Upper lobe of left lung (tissue), 6 donors: ENCODE results near the gene HOXC5. TPM values are rescaled to one million over a fixed set of nuclear protein-coding genes. Genes with fewer than 3 reads are reported as not detected.

Experiments used
- ATAC-seq, 2 donors: fragments of 200-7000 bp; cut with Tn5 transposase; one replicate each; pipeline ENCODE4 v1.9.1; 2022; ENCODE audit warnings: mild to moderate bottlenecking in 2 of 2, moderate library complexity in 2 of 2; ENCODE audit not compliant: low FRiP score in 2 of 2
- DNase-seq, 2 donors: peaks; one replicate each; pipeline ENCODE4 v3.0.0-alpha.2; 2019 to 2020
- H3K27ac ChIP-seq, 4 donors: fragments of 200-600 bp; sonication (generic); one replicate each; pipeline ENCODE4 v1.5.1; 2016 to 2019
- H3K27me3 ChIP-seq, 4 donors: fragments of 200-600 bp; sonication (generic); one replicate each; pipeline ENCODE4 v1.5.1; 2017 to 2019
- H3K36me3 ChIP-seq, 4 donors: fragments of 200-600 bp; sonication (generic); one replicate each; pipeline ENCODE4 v1.5.1; 2016 to 2019
- H3K4me1 ChIP-seq, 4 donors: fragments of 200-600 bp; sonication (generic); one replicate each; pipeline ENCODE4 v1.5.1; 2018 to 2019
- H3K4me3 ChIP-seq, 4 donors: fragments of 200-600 bp; sonication (generic); one replicate each; pipeline ENCODE4 v1.5.1; 2017 to 2019; ENCODE audit warnings: mild to moderate bottlenecking in 2 of 4, moderate library complexity in 1 of 4
- H3K9me3 ChIP-seq, 4 donors: fragments of 200-600 bp; sonication (generic); one replicate each; pipeline ENCODE4 v1.5.1; 2018 to 2019
- EP300 ChIP-seq, 4 donors: sonication (generic); formaldehyde crosslinking; IDR thresholded peaks; one replicate each; pipeline ENCODE4 v1.5.1; 2017; ENCODE audit warnings: antibody characterized with exemption in 4 of 4, control low read depth in 2 of 4
- POLR2A ChIP-seq, 4 donors: fragments of 450-650 bp; IDR thresholded peaks; one replicate each; pipeline ENCODE4 v1.5.1; 2016 to 2017; ENCODE audit warnings: antibody characterized with exemption in 4 of 4, mild to moderate bottlenecking in 2 of 4
- POLR2AphosphoS5 ChIP-seq, 2 donors: sonication (generic); formaldehyde crosslinking; IDR thresholded peaks; one replicate each; pipeline ENCODE4 v1.5.1; 2017; ENCODE audit warnings: antibody characterized with exemption in 2 of 2
- WGBS, 2 donors: methylation state at CpG; one replicate each; pipeline ENCODE4 v1.1.5; 2017 to 2018; 5-methylcytosine and 5-hydroxymethylcytosine counted together
- total RNA-seq, 6 donors: library from RNA; depleted of rRNA in 4 of 6; stranded (reverse); fragments of >200 nt in 4 of 6; gene quantifications; one replicate each; pipeline versions ENCODE4 v1.1.0 to v1.2.1, GENCODE V29; 2016 to 2021
- TF ChIP-seq, protein P1 (sequence below), 6 experiments: fragments of 450-650 bp in 4 of 6; fragments of 200-600 bp in 2 of 6; sonication (generic) in 2 of 6; IDR thresholded peaks; one replicate each; pipeline ENCODE4 v1.5.1; 2016 to 2019; ENCODE audit warnings: antibody characterized with exemption in 6 of 6
- donor health status: DM: no; HTN: no; CAD: no; lungs with moderate emphysema.
- donor health status: DM: no; HTN: yes; CAD: no; lungs with severe emphysema.

The HOXC5 gene
- total RNA-seq, 6 donors from 2014 or later, result 0.11 to 0.22 (median 0.17) TPM; not detected in 3

DNA sequence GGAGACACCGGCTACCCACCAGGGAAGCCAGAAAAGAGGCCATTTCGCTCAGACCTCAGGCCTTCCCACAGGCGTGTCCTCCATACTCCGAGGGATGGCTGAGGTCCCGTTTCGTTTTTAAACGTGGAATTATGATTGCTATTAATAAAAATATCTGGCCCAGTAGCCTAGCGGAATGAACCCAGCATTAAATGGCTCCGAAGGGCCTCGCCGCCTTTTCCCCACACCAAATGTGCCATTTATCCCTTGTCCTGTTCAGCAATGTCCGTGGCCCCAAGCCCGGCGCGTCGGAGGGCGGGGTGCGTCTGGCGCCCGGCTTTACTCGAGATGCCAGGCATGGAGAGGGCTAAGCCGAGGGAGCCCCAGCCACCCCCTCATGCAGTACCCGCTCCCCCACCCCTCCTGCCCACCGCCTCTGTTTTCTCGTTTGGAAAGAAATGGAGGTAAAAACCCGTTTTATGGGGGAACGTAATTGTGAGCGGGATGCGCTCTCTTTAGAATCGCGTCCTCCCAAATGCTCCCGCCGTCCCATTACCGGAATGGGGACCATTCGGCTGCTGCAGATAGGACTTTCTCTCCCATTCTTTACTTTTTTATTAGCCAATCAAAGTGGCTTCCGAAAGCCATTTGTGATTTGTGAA lies 18.4 kb upstream of the HOXC5 start:
- H3K4me1 ChIP-seq, result peaks cover 27 to 37% (median 32%) of the 10 kb centered on the region in 4 donors
- peaks cover 1 to 92% (median 48%) of the 10 kb centered on the region in 4 donors for H3K27me3 ChIP-seq
- ATAC-seq, result no peak
- no peaks in the 10 kb centered on the region for H3K9me3 ChIP-seq
- 8 to 10% methylated on average over 35 to 36 of the region's 36 CpGs for WGBS, 2 donors
- TF ChIP-seq POLR2A (IDR thresholded peaks at IDR 0.05) (no peak), EP300 (IDR thresholded peaks at IDR 0.05) (no peak), POLR2AphosphoS5 (IDR thresholded peaks at IDR 0.05) (no peak)
- TF ChIP-seq, protein P1, sequence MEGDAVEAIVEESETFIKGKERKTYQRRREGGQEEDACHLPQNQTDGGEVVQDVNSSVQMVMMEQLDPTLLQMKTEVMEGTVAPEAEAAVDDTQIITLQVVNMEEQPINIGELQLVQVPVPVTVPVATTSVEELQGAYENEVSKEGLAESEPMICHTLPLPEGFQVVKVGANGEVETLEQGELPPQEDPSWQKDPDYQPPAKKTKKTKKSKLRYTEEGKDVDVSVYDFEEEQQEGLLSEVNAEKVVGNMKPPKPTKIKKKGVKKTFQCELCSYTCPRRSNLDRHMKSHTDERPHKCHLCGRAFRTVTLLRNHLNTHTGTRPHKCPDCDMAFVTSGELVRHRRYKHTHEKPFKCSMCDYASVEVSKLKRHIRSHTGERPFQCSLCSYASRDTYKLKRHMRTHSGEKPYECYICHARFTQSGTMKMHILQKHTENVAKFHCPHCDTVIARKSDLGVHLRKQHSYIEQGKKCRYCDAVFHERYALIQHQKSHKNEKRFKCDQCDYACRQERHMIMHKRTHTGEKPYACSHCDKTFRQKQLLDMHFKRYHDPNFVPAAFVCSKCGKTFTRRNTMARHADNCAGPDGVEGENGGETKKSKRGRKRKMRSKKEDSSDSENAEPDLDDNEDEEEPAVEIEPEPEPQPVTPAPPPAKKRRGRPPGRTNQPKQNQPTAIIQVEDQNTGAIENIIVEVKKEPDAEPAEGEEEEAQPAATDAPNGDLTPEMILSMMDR (IDR thresholded peaks at IDR 0.05), result no peak
- no peak overlapping the region for H3K27ac ChIP-seq
- no peaks in the 10 kb centered on the region for H3K36me3 ChIP-seq
- H3K4me3 ChIP-seq, result peak overlapping the region in 1 of 4 donors; percentile 1
- DNase-seq, result peak in 1 of 2 donors; percentile 58

DNA sequence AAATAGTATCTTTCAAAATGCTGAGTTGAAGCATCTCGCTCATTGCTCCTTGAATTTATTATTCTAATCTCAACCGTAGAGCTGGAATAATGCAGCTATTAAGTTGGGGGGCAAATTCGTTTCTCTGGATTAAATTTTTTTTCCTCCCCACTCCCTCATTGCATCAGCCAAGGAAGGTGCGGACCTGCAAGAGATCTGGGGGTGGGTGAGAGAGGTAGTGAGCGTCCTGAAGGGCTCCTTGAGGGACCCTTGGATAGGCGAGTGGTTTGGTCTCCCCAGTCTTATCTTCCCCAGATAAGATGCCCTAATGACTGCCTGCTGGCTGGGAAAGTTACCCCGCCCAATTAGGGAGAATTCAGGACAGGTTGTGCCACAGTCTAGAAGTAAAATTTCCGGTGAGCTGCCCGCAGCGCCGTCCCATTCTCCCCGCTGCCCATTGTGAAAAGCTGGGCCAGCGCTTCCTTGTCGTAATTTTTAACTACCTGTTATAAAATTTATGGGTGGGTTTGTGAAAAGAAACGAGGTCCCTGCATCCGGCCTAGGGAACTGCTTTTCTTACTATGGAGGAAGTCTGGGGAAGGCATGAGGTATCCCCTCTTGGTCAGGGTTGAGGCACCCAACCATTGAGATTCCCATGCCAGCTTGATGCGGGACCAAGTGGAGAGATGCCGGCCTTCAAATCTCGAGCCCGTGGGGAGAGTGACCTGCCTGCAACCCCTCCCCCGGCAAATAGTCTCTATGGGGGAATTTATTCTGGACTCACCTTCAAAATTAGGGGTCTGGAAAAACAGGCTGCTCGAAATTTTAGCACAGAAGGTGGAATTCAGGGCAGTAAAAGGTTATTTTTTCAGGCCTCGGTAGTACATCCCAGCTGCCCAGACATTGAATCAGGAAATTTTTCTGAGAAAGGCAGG lies 17.6 kb upstream of the HOXC5 start:
- Histone ChIP-seq H3K9me3 (no peaks in the 10 kb centered on the region), H3K4me1 (peaks cover 30 to 36% (median 34%) of the 10 kb centered on the region in 4 donors), H3K27ac (no peak overlapping the region), H3K27me3 (peaks cover 1 to 91% (median 46%) of the 10 kb centered on the region in 4 donors), H3K36me3 (no peaks in the 10 kb centered on the region), H3K4me3 (no peak overlapping the region)
- TF ChIP-seq, protein P1 (IDR thresholded peaks at IDR 0.05), result no peak
- TF ChIP-seq EP300 (IDR thresholded peaks at IDR 0.05) (no peak), POLR2AphosphoS5 (IDR thresholded peaks at IDR 0.05) (no peak), POLR2A (IDR thresholded peaks at IDR 0.05) (no peak)
- ATAC-seq, result no peak
- WGBS, 2 donors, result 11 to 19% methylated on average over 18 to 23 of the region's 23 CpGs
- no peak for DNase-seq

DNA sequence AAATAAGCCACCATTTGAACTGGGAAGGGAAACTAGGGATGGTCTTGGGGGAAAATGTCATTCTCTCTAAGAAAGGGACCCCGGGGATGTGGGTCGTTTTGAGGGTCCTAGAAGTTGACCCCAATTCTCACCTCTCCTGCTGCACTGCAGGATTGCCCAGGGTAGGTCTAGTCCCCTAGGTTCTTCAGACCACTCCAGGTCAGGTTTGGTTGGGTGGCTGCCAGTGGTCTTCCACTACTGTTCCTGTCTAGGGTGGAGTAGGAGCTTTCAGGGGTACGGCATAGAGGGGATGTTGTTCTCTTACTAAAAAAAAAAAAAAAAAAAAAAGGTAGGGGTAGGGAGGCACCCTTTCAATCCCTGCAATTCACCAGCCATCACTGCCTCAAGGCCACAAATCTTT lies 16.8 kb upstream of the HOXC5 start:
- no peaks in the 10 kb centered on the region for H3K36me3 ChIP-seq
- peaks cover 30 to 35% (median 34%) of the 10 kb centered on the region in 4 donors for H3K4me1 ChIP-seq
- TF ChIP-seq POLR2A (IDR thresholded peaks at IDR 0.05), result no peak
- no peak for TF ChIP-seq EP300 (IDR thresholded peaks at IDR 0.05)
- TF ChIP-seq POLR2AphosphoS5 (IDR thresholded peaks at IDR 0.05), result no peak
- TF ChIP-seq, protein P1 (IDR thresholded peaks at IDR 0.05), result no peak
- 12 to 13% methylated on average over 3 of the region's 3 CpGs for WGBS, 2 donors
- no peaks in the 10 kb centered on the region for H3K9me3 ChIP-seq
- no peak for ATAC-seq
- no peak for DNase-seq
- no peak overlapping the region for H3K27ac ChIP-seq
- peaks cover 1 to 89% (median 42%) of the 10 kb centered on the region in 4 donors for H3K27me3 ChIP-seq
- H3K4me3 ChIP-seq, result no peak overlapping the region

DNA sequence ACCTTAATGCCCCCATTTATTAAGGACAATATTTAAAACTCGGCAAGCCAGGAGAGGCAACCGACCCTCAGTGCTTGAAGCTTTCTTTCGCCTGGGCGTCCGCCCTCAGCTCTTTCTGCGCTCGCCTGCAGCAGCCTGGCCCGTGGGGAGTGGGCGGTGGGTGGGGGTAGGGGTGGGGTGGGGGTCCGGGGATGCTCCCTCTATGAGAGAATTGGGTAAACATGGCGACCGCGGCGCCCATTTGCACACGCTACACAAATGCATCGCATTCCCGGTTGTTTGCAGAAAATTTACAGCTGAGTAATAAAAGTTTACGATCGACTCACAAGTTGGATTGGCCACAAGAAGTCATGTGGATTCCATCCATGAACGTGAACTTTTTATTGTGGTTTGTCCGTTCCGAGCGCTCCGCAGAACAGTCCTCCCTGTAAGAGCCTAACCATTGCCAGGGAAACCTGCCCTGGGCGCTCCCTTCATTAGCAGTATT lies 16.3 kb upstream of the HOXC5 start:
- peaks cover 26 to 35% (median 33%) of the 10 kb centered on the region in 4 donors for H3K4me1 ChIP-seq
- H3K36me3 ChIP-seq, result no peaks in the 10 kb centered on the region
- 3 to 6% methylated on average over 24 to 25 of the region's 25 CpGs for WGBS, 2 donors
- H3K27me3 ChIP-seq, result peaks cover 1 to 88% (median 43%) of the 10 kb centered on the region in 4 donors
- peak in 1 of 2 donors; percentile 35 for DNase-seq
- no peak overlapping the region for H3K4me3 ChIP-seq
- no peak overlapping the region for H3K27ac ChIP-seq
- peak in 1 of 2 donors; percentile 26 for ATAC-seq
- no peaks in the 10 kb centered on the region for H3K9me3 ChIP-seq
- TF ChIP-seq, protein P1 (IDR thresholded peaks at IDR 0.05), result no peak
- TF ChIP-seq EP300 (IDR thresholded peaks at IDR 0.05), result no peak
- no peak for TF ChIP-seq POLR2AphosphoS5 (IDR thresholded peaks at IDR 0.05)
- TF ChIP-seq POLR2A (IDR thresholded peaks at IDR 0.05), result no peak
